Measurements from ENCODE around the gene FXYD5.

- TF ChIP-seq POLR2AphosphoS5 (IDR thresholded peaks at IDR 0.05; ENCODE audit: low read depth, low read length) (no peak), ZNF274 (IDR thresholded peaks at IDR 0.05; ENCODE audit: low read depth, low read length) (no peak), RAD21 (IDR thresholded peaks at IDR 0.05; ENCODE audit: low read depth) (no peak), TCF7L2 (IDR thresholded peaks at IDR 0.05; ENCODE audit: borderline replicate concordance, extremely low read depth, insufficient read depth, insufficient read length) (no peak)
Measured at GRCh38 chr19:35117799-35118198, 36.7 kb upstream of the FXYD5 start.
